Thymus (tissue), 11 donors: ENCODE results near the gene BTBD17. TPM values are rescaled to one million over a fixed set of nuclear protein-coding genes. Genes with fewer than 3 reads are reported as not detected.

Source experiments
- DNase-seq, 9 donors: peaks; one replicate each; pipeline ENCODE4 v3.0.0-alpha.2; 2013; ENCODE audit warnings: low spot score in 9 of 9, low read depth in 6 of 9, missing footprints in 1 of 9
- H3K27ac ChIP-seq, 2 donors: one replicate each; pipeline ENCODE4 v1.5.1; 2013; ENCODE audit warnings: control low read depth in 1 of 2, low read depth in 1 of 2, low read length in 1 of 2, mild to moderate bottlenecking in 1 of 2, moderate library complexity in 1 of 2
- H3K27me3 ChIP-seq, 2 donors: one replicate each; pipeline ENCODE4 v1.5.1; 2013; ENCODE audit warnings: low read length in 1 of 2; ENCODE audit not compliant: control insufficient read depth in 2 of 2, insufficient read depth in 1 of 2
- H3K36me3 ChIP-seq, 2 donors: one replicate each; pipeline ENCODE4 v1.5.1; 2013; ENCODE audit warnings: low read length in 1 of 2, mild to moderate bottlenecking in 1 of 2, moderate library complexity in 1 of 2; ENCODE audit not compliant: control insufficient read depth in 2 of 2, insufficient read depth in 2 of 2
- H3K4me1 ChIP-seq, 2 donors: one replicate each; pipeline ENCODE4 v1.5.1; 2013; ENCODE audit warnings: low read length in 2 of 2; ENCODE audit not compliant: control insufficient read depth in 2 of 2, insufficient read depth in 2 of 2
- H3K4me3 ChIP-seq, 2 donors: one replicate each; pipeline ENCODE4 v1.5.1; 2013; ENCODE audit warnings: low read length in 2 of 2, control low read depth in 1 of 2, mild to moderate bottlenecking in 1 of 2
- H3K9me3 ChIP-seq, 2 donors: one replicate each; pipeline ENCODE4 v1.5.1; 2013; ENCODE audit warnings: low read length in 1 of 2, mild to moderate bottlenecking in 1 of 2; ENCODE audit not compliant: control insufficient read depth in 2 of 2, insufficient read depth in 1 of 2
- WGBS: extraction: QIAGEN DNeasy Blood & Tissue Kit; methylation state at CpG from one replicate; pipeline ENCODE4 v1.1.7; 2013; 5-methylcytosine and 5-hydroxymethylcytosine counted together
- polyA plus RNA-seq: library from polyadenylated mRNA; stranded (reverse); fragments of 200-250 nt; gene quantifications from one replicate; pipeline ENCODE4 v1.2.3, GENCODE V29; 2013
- total RNA-seq: library from RNA; stranded (reverse); fragments of 120-200 nt; gene quantifications from one replicate; pipeline ENCODE4 v1.2.4, GENCODE V29; 2013
- donor health status: healthy.

Gene BTBD17
- total and polyA plus RNA-seq, 2 donors: 0.05 to 0.16 TPM

DNA sequence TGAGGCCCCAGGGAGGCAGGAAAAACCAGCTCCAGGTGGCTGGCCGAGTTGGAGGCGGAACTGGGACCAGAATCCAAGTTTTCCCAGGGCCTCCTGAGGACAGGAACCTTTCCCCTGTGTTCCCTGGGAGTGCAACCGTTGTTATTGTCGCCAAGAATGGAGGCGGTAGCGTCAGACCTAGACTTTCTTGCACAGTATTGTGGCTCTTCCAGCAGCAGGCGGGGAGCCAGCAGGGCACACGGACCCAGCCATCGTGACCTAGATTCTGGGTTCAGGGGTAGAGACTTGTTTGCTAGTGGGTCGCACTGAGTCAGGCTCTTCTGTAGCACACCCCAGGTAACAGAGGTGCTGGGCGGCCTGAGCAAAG, 36.3 kb downstream of the BTBD17 start:
- H3K27ac ChIP-seq: no peak overlapping the region
- H3K9me3 ChIP-seq: no peaks in the 10 kb centered on the region
- H3K4me1 ChIP-seq: peaks cover 2 to 4% of the 10 kb centered on the region in 2 donors
- 44% methylated on average over 11 of the region's 11 CpGs for WGBS
- H3K27me3 ChIP-seq: peaks cover 23 to 55% of the 10 kb centered on the region in 2 donors
- DNase-seq: no peak
- H3K36me3 ChIP-seq: no peaks in the 10 kb centered on the region
- H3K4me3 ChIP-seq: no peak overlapping the region

DNA sequence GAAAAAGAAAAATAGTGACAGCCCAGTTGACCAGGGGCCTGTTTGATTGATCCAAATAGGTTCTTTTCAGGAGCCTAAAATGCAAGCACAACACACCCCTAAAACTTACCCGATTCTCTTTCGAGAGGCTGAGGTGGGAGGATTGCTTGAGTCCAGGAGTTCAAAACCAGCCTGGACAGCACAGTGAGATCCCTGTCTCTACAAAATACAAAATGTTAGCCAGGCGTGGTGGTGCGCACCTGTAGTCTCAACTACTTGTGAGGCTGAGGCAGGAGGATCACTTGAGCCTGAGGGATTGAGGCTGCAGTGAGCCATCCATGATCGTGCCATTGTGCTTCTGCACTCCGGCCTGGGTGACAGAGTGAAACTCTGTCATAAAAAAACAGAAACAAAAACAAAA, 37.1 kb downstream of the BTBD17 start:
- no peaks in the 10 kb centered on the region for H3K9me3 ChIP-seq
- peaks cover 2 to 4% of the 10 kb centered on the region in 2 donors for H3K4me1 ChIP-seq
- peaks cover 23 to 55% of the 10 kb centered on the region in 2 donors for H3K27me3 ChIP-seq
- 98% methylated on average over 6 of the region's 6 CpGs for whole genome bisulfite sequencing
- no peak overlapping the region for H3K4me3 ChIP-seq
- H3K27ac ChIP-seq: no peak overlapping the region
- H3K36me3 ChIP-seq: no peaks in the 10 kb centered on the region
- DNase-seq: no peak

DNA sequence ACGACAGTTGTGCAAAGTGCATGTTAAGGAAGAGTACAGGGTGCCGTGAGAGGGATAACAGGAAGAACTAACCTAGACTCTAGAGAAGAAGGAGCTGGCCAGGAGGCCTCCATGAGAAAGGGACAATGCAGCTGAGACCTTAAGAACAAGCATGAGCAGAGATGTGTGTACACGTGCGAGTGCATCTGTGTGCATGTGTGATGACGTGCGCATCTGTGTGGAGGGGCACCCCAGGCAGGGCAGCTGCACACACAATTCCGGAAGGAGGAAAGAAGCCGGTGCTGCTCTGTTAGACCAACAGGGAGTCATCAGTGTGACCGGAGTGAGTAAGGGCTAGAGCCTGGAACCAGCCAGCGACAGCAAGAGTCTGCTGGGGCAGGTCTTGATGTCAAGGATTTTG, 43.3 kb downstream of the BTBD17 start:
- Histone ChIP-seq H3K27me3 (peaks cover 0 to 10% of the 10 kb centered on the region in 2 donors), H3K4me1 (no peaks in the 10 kb centered on the region), H3K36me3 (no peaks in the 10 kb centered on the region), H3K27ac (no peak overlapping the region), H3K9me3 (no peaks in the 10 kb centered on the region), H3K4me3 (no peak overlapping the region)
- no peak for DNase-seq
- 94% methylated on average over 10 of the region's 10 CpGs for WGBS

DNA sequence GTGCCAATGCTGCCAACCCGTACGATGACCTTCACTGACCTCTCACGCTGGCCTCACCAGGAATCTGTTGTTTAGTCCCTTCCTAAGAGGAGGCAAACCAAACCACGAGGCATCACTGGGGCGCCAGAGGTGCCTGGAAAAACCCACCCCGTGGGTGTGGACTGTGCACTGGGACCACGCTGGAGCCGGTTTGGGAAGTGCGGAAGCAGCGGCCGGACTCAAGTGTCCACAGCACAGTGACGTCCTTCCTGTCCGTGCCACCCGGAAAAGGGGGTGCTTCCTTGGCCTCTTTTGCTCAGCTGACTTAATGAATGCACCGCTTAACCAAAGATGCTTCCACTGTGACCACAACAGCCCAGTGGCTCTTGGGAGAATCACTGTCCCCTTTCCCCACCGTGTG, 44.6 kb downstream of the BTBD17 start:
- H3K27me3 ChIP-seq: peaks cover 0 to 6% of the 10 kb centered on the region in 2 donors
- DNase-seq: no peak
- 84% methylated on average over 16 of the region's 16 CpGs for WGBS
- H3K36me3 ChIP-seq: no peaks in the 10 kb centered on the region
- no peaks in the 10 kb centered on the region for H3K4me1 ChIP-seq
- H3K9me3 ChIP-seq: peaks cover 0 to 11% of the 10 kb centered on the region in 2 donors
- no peak overlapping the region for H3K4me3 ChIP-seq
- H3K27ac ChIP-seq: no peak overlapping the region

- no peaks in the 10 kb centered on the region for H3K36me3 ChIP-seq
- H3K27me3 ChIP-seq: no peaks in the 10 kb centered on the region
- DNase-seq: no peak
- no peak overlapping the region for H3K27ac ChIP-seq
- WGBS: 77% methylated on average over 10 of the region's 10 CpGs
- H3K4me3 ChIP-seq: no peak overlapping the region
- H3K9me3 ChIP-seq: peaks cover 0 to 16% of the 10 kb centered on the region in 2 donors
- no peaks in the 10 kb centered on the region for H3K4me1 ChIP-seq
These were observed 45.4 kb downstream of the BTBD17 start for GRCh38 chr17:74316220-74316619.

DNA sequence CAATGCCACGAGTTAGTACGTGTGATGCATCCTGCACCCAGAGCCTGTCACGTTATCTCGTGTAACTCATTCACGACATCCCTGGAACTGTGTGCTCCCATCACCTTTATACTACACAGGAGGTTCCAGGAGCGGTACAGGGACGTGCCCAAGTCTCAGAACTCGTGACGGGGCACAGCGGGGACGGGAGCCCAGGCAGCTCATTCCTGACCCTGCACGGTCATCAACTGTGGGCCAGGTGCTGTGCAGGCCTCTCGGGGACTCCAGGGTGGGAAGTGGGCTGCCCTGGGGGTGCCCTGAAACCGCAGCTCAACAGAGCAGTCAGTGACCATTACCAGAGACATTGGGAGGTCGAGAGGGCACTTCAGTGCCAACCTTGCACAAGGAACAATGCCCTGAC, 46.8 kb downstream of the BTBD17 start:
- Histone ChIP-seq H3K27me3 (no peaks in the 10 kb centered on the region), H3K4me1 (no peaks in the 10 kb centered on the region), H3K27ac (no peak overlapping the region), H3K36me3 (no peaks in the 10 kb centered on the region), H3K4me3 (no peak overlapping the region), H3K9me3 (peaks cover 0 to 16% of the 10 kb centered on the region in 2 donors)
- WGBS: 93% methylated on average over 15 of the region's 15 CpGs
- no peak for DNase-seq

DNA sequence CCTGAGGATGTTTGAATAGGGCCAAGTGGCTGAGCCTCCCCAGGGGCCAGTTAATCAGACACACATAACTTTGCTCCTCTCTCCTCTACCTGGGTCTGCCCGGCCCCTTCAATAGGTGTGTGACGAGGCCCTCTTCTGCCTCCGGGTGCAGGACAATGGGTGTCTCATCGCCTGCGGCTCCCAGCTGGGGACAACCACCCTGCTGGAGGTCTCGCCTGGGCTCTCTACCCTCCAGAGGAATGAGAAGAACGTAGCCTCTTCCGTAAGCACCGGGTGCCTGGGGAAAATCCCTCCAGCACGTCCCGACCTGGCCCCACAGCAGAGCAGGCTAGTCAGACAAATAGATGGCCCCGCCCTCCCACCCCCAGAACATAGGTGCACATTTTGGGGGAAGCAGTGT, 51.8 kb downstream of the BTBD17 start:
- Histone ChIP-seq H3K4me3 (no peak overlapping the region), H3K36me3 (no peaks in the 10 kb centered on the region), H3K4me1 (no peaks in the 10 kb centered on the region), H3K27ac (no peak overlapping the region), H3K9me3 (peaks cover 0 to 16% of the 10 kb centered on the region in 2 donors), H3K27me3 (peaks cover 0 to 2% of the 10 kb centered on the region in 2 donors)
- WGBS: 85% methylated on average over 12 of the region's 12 CpGs
- no peak for DNase-seq

- Histone ChIP-seq H3K36me3 (no peaks in the 10 kb centered on the region), H3K4me1 (no peaks in the 10 kb centered on the region), H3K4me3 (no peak overlapping the region), H3K9me3 (peaks cover 0 to 16% of the 10 kb centered on the region in 2 donors), H3K27ac (no peak overlapping the region), H3K27me3 (peaks cover 0 to 2% of the 10 kb centered on the region in 2 donors)
- no peak for DNase-seq
- 50% methylated on average over 15 of the region's 15 CpGs for WGBS
These were observed 53.5 kb downstream of the BTBD17 start for GRCh38 chr17:74307984-74308773.
